ENCODE results near the gene PLEKHA7. TPM values are rescaled to one million over a fixed set of nuclear protein-coding genes. Genes with fewer than 3 reads are reported as not detected.

Gene PLEKHA7
- total and polyA plus RNA-seq, 2 of the 13 experiments (the other 11 are each of a cell fraction or from before 2014, with no cell fraction given) = 17.5 to 18.7 TPM

GRCh38 chr11:16981651-16982194 is 32.5 kb downstream of the PLEKHA7 start (continued):
- no peak for TF ChIP-seq BRF2 (CRISPR knock-in tag; IDR thresholded peaks at IDR 0.05)
- TF ChIP-seq ZMYM4 (CRISPR knock-in tag; IDR thresholded peaks at IDR 0.05) = no peak; the same call in 1 of the 2 replicates
- TF ChIP-seq ZNF513 (CRISPR knock-in tag; conservative IDR thresholded peaks at IDR 0.05) = no peak
- TF ChIP-seq MAFK (conservative IDR thresholded peaks at IDR 0.05 in 1 of 2, IDR thresholded peaks at IDR 0.05 in 1 of 2; ENCODE audit: low read length in 2 of 2) = no peak
- TF ChIP-seq EEA1 (CRISPR knock-in tag; IDR thresholded peaks at IDR 0.05; ENCODE audit: borderline replicate concordance) = no peak
- no peak for TF ChIP-seq ZNF430 (CRISPR knock-in tag; IDR thresholded peaks at IDR 0.05)
- no peak for TF ChIP-seq SKI (IDR thresholded peaks at IDR 0.05; ENCODE audit: partially characterized antibody)
- no peak for TF ChIP-seq PRMT3 (CRISPR knock-in tag; IDR thresholded peaks at IDR 0.05; ENCODE audit: borderline replicate concordance, low read depth)
- 0 out of 2 replicates have a peak, but pooled peaks have one; percentile 21 for TF ChIP-seq MIER2 (CRISPR knock-in tag; IDR thresholded peaks at IDR 0.05)
- TF ChIP-seq POLR2AphosphoS2 (IDR thresholded peaks at IDR 0.05; ENCODE audit: low read depth, low read length) = no peak
- TF ChIP-seq ZNF737 (CRISPR knock-in tag; IDR thresholded peaks at IDR 0.05; ENCODE audit: borderline replicate concordance) = no peak
- no peak for TF ChIP-seq HMGA1 (CRISPR knock-in tag; conservative IDR thresholded peaks at IDR 0.05)
- 0 out of 2 replicates have a peak, but pooled peaks have one; percentile 24 for TF ChIP-seq KMT2A (CRISPR knock-in tag; IDR thresholded peaks at IDR 0.05)
- TF ChIP-seq NFKBIZ (CRISPR knock-in tag; IDR thresholded peaks at IDR 0.05) = no peak
- peak; percentile 37; the same call in 1 of the 2 replicates for TF ChIP-seq ARID4A (CRISPR knock-in tag; IDR thresholded peaks at IDR 0.05; ENCODE audit: borderline replicate concordance)
- TF ChIP-seq RFX1 (IDR thresholded peaks at IDR 0.05) = peak; percentile 63
- no peak for TF ChIP-seq ATF5 (CRISPR knock-in tag; IDR thresholded peaks at IDR 0.05; ENCODE audit: low read depth)
- TF ChIP-seq SP140L (CRISPR knock-in tag; IDR thresholded peaks at IDR 0.05; ENCODE audit: borderline replicate concordance) = no peak
- no peak for TF ChIP-seq ZNF431 (CRISPR knock-in tag; IDR thresholded peaks at IDR 0.05; ENCODE audit: borderline replicate concordance, low read depth)
- TF ChIP-seq ZNF331 (CRISPR knock-in tag; IDR thresholded peaks at IDR 0.05) = no peak; the same call in 1 of the 2 replicates
- TF ChIP-seq DRAP1 (CRISPR knock-in tag; IDR thresholded peaks at IDR 0.05) = no peak
- no peak for TF ChIP-seq GTF2F1 (IDR thresholded peaks at IDR 0.05; ENCODE audit: low read length)
